Kidney (tissue), 14 donors: ENCODE data around the gene HIP1R. TPM values are rescaled to one million over a fixed set of nuclear protein-coding genes. Genes with fewer than 3 reads are reported as not detected.

ENCODE experiments used
- DNase-seq, 5 donors: peaks; one replicate each; pipeline ENCODE4 v3.0.0-alpha.2; 2013 to 2020
- FAIRE-seq: peaks from 2 replicates; lab custom pipeline; 2012; peaks lifted over from hg19 to GRCh38; lab: Jason Lieb, UNC
- H3K27ac ChIP-seq, 2 donors: one replicate each; pipeline ENCODE4 v1.7.0; 2013; ENCODE audit warnings: low read depth in 2 of 2, low read length in 2 of 2, inconsistent platforms in 1 of 2
- H3K27me3 ChIP-seq: one replicate; pipeline ENCODE4 v1.7.1; 2013; ENCODE audit warnings: low read length, inconsistent platforms; ENCODE audit not compliant: control insufficient read depth, insufficient read depth
- H3K36me3 ChIP-seq, 3 donors: one replicate each; pipeline versions ENCODE4 v1.7.0 to v1.7.1; 2013; ENCODE audit warnings: low read length in 3 of 3, control low read depth in 1 of 3, inconsistent platforms in 1 of 3; ENCODE audit not compliant: insufficient read depth in 3 of 3, control insufficient read depth in 2 of 3
- H3K4me1 ChIP-seq, 3 donors: one replicate each; pipeline versions ENCODE4 v1.7.0 to v1.7.1; 2013; ENCODE audit warnings: low read length in 3 of 3, inconsistent platforms in 1 of 3, low read depth in 1 of 3; ENCODE audit not compliant: control insufficient read depth in 2 of 3, insufficient read depth in 2 of 3
- H3K4me3 ChIP-seq, 3 donors: one replicate each; pipeline versions ENCODE4 v1.7.0 to v1.8.1; 2013; ENCODE audit warnings: low read length in 3 of 3, control low read depth in 1 of 3, inconsistent platforms in 1 of 3
- H3K9ac ChIP-seq, 3 donors: one replicate each; pipeline versions ENCODE4 v1.7.0 to v1.7.1; 2013; ENCODE audit warnings: low read length in 3 of 3, control low read depth in 1 of 3, inconsistent platforms in 1 of 3
- H3K9me3 ChIP-seq, 3 donors: one replicate each; pipeline versions ENCODE4 v1.7.0 to v1.7.1; 2013; ENCODE audit warnings: low read length in 3 of 3, control low read depth in 1 of 3, inconsistent platforms in 1 of 3; ENCODE audit not compliant: control insufficient read depth in 2 of 3, insufficient read depth in 1 of 3
- intact Hi-C: fragments of 100-400 bp; cut with DNase I; formaldehyde crosslinking; loops from one replicate; pipeline ENCODE4 v1.11.1; 2022
- polyA plus RNA-seq: library from polyadenylated mRNA; stranded (reverse); fragments of 350-450 nt; fragmentation: Illumina TruSeq; extraction: RNeasy Lipid Tissue Mini Kit (QIAGEN cat#74804); gene quantifications from one replicate; pipeline ENCODE4 v1.2.3, GENCODE V29; 2014; ENCODE audit warnings: low read depth, low replicate concordance; ENCODE audit not compliant: insufficient read depth
- total RNA-seq: library from RNA; stranded (reverse); fragmentation: NEBNext Ultra II Directional; extraction: Animal tissue kit (Norgen Biotek cat#: 25700); gene quantifications from one replicate; pipeline ENCODE4 v1.2.1, GENCODE V29; 2021
- TF ChIP-seq, protein P1 (sequence below): IDR thresholded peaks from 3 replicates; pipeline ENCODE4 v1.5.1; 2012; ENCODE audit warnings: mild to moderate bottlenecking, moderate library complexity, borderline replicate concordance; ENCODE audit not compliant: insufficient read depth; ENCODE audit errors: extremely low read depth
- donor health status: control.
- donor health status: control.
- donor health status: control.
- donor health status: control.
- donor health status: control.
- donor health status: DM: yes; HTN: yes; CAD: no.
- donor health status: Normal renal cell carcinoma (clear cell type).

Gene HIP1R
- total and polyA plus RNA-seq, 2 donors from 2014 or later, result 39.4 to 87.8 TPM

- intact Hi-C loops, result no loop called here
These were observed 19.3 kb downstream of the HIP1R start for GRCh38 chr12:122854554-122854953.

DNA sequence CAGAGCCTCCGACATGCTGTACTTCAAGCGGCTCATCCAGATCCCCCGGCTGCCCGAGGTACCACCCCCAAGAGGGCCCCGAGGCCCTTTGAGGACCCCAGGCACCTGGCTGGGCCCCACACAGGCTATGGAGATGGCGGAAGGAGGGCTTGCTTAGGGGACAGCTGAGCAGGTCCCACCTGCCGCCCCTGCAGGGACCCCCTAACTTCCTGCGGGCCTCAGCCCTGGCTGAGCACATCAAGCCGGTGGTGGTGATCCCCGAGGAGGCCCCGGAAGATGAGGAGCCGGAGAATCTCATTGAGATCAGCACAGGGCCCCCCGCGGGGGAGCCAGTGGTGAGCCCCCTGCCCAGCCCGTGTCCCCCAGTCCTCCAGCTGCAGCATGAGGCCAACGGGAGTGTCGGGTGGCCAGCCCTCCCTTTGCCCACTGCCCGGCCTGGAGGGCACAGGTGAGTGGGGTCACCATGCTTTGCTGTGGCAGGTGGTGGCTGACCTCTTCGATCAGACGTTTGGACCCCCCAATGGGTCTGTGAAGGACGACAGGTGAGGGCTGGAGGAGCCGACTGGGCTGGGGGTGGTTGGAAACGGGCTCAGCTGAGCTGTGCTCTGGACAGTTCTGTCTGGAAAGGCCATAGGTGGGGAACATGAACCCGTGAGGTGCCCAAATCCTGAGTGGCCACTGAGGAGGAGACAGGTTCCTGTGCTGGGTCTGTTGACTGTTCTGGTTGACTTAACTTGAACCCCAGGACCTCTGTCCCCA, 20.0 kb downstream of the HIP1R start:
- H3K4me3 ChIP-seq, result no peak overlapping the region
- no peak overlapping the region for H3K9ac ChIP-seq
- peaks cover 0 to 8% (median 0%) of the 10 kb centered on the region in 3 donors for H3K4me1 ChIP-seq
- TF ChIP-seq, protein P1, sequence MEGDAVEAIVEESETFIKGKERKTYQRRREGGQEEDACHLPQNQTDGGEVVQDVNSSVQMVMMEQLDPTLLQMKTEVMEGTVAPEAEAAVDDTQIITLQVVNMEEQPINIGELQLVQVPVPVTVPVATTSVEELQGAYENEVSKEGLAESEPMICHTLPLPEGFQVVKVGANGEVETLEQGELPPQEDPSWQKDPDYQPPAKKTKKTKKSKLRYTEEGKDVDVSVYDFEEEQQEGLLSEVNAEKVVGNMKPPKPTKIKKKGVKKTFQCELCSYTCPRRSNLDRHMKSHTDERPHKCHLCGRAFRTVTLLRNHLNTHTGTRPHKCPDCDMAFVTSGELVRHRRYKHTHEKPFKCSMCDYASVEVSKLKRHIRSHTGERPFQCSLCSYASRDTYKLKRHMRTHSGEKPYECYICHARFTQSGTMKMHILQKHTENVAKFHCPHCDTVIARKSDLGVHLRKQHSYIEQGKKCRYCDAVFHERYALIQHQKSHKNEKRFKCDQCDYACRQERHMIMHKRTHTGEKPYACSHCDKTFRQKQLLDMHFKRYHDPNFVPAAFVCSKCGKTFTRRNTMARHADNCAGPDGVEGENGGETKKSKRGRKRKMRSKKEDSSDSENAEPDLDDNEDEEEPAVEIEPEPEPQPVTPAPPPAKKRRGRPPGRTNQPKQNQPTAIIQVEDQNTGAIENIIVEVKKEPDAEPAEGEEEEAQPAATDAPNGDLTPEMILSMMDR, result no peak
- H3K36me3 ChIP-seq, result peaks cover 0 to 35% (median 10%) of the 10 kb centered on the region in 3 donors
- H3K27ac ChIP-seq, result no peak overlapping the region
- intact Hi-C loops, result no loop called here
- H3K9me3 ChIP-seq, result no peaks in the 10 kb centered on the region
- FAIRE-seq (no peak), DNase-seq (no peak)
- no peaks in the 10 kb centered on the region for H3K27me3 ChIP-seq

More at GRCh38 chr12:122854554-122854953, 19.3 kb downstream of the HIP1R start:
- Histone ChIP-seq H3K9me3 (no peaks in the 10 kb centered on the region), H3K27me3 (no peaks in the 10 kb centered on the region), H3K4me1 (peaks cover 0 to 8% (median 0%) of the 10 kb centered on the region in 3 donors), H3K4me3 (no peak overlapping the region), H3K36me3 (peaks cover 0 to 35% (median 12%) of the 10 kb centered on the region in 3 donors), H3K9ac (no peak overlapping the region), H3K27ac (no peak overlapping the region)
- FAIRE-seq (no peak), DNase-seq (no peak)
- TF ChIP-seq, protein P1, result no peak

- Histone ChIP-seq H3K9ac (no peak overlapping the region), H3K4me1 (peaks cover 0 to 15% (median 4%) of the 10 kb centered on the region in 3 donors), H3K9me3 (no peaks in the 10 kb centered on the region), H3K27ac (no peak overlapping the region), H3K36me3 (peaks cover 0 to 38% (median 10%) of the 10 kb centered on the region in 3 donors), H3K4me3 (no peak overlapping the region), H3K27me3 (no peaks in the 10 kb centered on the region)
- no peak for DNase-seq
- FAIRE-seq, result no peak
- TF ChIP-seq, protein P1, result no peak
- intact Hi-C loops, result no loop called here
These were observed 20.9 kb downstream of the HIP1R start for GRCh38 chr12:122855928-122856831.
